Left ventricle myocardium superior (tissue), 1 donor: ENCODE results near the gene METTL21A. TPM values are rescaled to one million over a fixed set of nuclear protein-coding genes. Genes with fewer than 3 reads are reported as not detected.
"Not testable (repeated sequence)": the region's sequence is repeated elsewhere in the genome, so short reads cannot be mapped to it uniquely, and the experiment has no call there.

Experiments
- ATAC-seq: fragments of 200-7000 bp; cut with Tn5 transposase; one replicate; pipeline ENCODE4 v1.9.1; 2020; ENCODE audit warnings: mild to moderate bottlenecking, moderate library complexity
- DNase-seq: peaks from one replicate; pipeline ENCODE4 v3.0.0-alpha.2; 2020
- intact Hi-C: fragments of 100-400 bp; cut with micrococcal nuclease; formaldehyde crosslinking; loops from one replicate; pipeline ENCODE4 v1.11.0; 2022
- long read RNA-seq: library from polyadenylated mRNA; unstranded; transcript quantifications from one replicate; pipeline ENCODE4 v2.0.0, GENCODE V29; 2021
- total RNA-seq: library from RNA; stranded (reverse); fragmentation: NEBNext Ultra II Directional; extraction: Animal tissue kit (Norgen Biotek cat#: 25700); gene quantifications from one replicate; pipeline ENCODE4 v1.2.1, GENCODE V29; 2021
- donor health status: DM: no; HTN: yes; CAD: no; lungs with severe emphysema.

Gene METTL21A
- 21.9 TPM for total RNA-seq
- long read RNA-seq, full-length matches to known transcripts: 27 of 38 reads
- long read RNA-seq, partial matches to known transcripts: 7 of 38 reads
- long read RNA-seq, other reads (novel, unspliced or antisense): 4 of 38 reads

DNA sequence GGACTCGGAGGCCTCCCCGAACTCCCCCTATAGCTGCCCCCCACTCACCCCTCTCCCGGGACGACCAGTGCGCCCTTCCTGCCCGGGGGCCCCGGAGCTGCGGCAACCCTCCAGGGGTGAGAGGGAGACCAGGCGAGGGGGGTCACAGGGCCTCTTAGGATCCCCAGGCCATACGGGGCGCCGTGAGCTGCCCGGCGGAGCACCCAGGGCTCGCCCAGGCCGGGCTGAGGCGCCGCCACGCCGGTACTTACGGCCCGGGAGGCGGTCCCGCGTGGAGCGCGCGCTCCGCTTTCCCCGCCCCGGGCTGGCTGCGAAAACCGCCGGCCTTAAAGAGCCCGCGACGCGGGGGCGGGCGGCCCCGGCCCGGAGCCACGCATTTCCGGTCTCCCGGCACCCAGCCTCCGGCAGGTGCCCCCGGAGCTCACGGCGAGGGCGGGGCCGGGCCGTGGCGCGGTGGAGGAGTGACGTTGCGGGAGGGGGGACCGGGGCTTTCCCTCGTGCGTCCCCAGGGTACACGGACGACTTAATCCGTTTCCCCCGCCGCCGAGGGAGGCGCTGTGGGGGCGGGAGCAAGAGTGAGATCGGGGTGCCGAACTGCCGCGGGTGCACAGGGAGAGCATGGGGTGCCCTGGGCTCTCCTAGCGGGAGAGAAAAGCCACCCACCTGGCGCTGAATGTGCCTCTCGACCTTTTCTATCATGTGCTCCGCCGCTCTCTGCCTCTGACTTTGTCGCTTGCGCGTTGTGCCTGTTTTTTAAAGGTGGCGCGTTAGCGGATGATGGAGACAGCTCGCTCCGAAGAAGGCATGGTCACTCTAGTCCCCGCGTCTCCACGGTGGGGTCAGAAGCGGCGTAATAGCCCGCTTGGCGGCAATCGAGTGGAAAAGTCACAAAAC, at the start of gene METTL21A:
TSS of gene METTL21A (minus strand) at position 381 of the 894 bp plus-strand sequence. CDS start 1,019 bp downstream, outside the sequence.
- intact Hi-C loops: no loop called here

DNA sequence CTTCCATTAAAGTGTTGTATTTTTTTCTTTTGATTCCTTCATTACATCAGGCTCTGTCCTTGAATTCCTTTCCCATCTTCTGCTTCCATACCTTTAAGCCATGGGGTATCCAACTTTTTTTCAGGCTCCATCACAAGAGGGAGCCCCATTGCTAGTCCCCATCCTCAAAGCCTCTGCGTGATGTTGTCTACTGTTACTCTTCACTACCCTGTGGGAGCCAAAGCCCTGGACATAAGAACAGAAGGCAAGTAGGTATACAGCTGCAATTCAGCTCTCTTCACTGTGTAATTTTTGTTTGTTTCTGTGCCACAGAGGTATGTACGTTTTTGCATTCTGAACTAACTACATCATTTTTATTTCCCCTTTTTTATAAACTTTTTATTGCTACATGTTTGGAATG, 49.6 kb upstream of the METTL21A start:
- no peak for ATAC-seq
- intact Hi-C loops: no loop called here
- no peak for DNase-seq

More for the DNA sequence above, at the start of gene METTL21A:
- DNase-seq (peak; percentile 95), ATAC-seq (peak; percentile 94)

DNA sequence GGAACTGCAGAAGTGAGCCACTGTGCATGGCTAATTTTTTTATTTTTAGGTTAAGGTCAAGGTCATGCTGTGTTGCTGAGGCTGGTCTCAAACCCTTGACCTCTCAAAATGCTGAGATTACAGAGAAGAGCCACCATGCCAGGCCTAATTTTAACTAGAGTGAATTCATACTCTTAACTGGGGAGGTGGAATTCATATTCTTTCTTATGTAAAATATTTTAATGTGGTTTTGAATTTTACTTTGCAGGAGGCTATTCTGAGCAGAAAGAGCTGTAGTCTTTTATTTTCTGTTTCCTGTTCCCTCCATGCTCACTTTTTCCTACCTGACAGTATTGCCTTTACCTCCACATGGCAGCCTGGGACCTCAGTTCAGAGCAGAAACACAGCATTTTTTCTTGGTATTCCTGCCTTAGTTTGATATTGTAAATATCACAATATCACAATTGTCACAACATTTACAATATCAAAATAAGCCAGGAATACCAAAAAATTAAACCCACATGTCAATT, 49.1 kb upstream of the METTL21A start:
- ATAC-seq (no peak), DNase-seq (no peak)
- intact Hi-C loops: no loop called here

DNA sequence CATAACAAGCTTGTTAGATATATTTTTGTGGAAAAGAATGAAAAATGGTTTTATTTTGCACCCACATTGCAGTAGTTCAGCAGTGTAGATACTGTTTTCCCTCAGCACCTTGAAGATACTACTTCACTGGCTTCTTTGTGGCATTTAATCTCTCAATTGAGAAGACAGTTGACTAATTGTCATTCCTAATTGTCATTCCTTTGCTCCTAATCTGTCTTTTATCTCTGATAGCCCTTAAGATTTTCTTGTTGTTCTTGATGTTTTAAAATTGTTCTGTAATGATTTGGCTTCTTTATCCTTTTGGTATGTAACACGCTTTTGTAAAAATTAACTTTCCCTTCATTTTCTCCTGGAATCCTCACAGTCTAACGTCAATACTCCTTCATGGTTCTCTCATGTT, 48.2 kb upstream of the METTL21A start:
- ATAC-seq: no peak
- intact Hi-C loops: no loop called here
- no peak for DNase-seq

DNA sequence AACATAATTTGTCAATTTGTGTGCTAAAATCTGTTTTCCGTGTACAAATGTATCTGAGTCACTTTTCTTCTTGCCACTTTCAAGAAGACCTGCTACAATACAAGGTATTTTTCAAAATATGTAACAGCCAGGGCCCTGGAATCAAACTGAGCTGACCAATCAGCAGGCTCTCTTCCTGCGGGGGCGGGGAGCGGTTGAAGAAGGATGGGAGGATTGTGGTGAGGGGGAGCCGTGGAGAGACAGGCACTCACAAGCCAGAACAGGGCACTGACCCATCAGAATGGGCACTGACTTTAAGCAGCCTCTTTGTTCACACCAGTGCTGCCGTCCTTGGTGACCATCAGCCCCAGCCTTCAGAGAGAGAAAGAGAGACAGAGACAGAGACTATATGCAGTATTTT, 45.7 kb upstream of the METTL21A start:
- no peak for ATAC-seq
- no peak for DNase-seq
- intact Hi-C loops: no loop called here

DNA sequence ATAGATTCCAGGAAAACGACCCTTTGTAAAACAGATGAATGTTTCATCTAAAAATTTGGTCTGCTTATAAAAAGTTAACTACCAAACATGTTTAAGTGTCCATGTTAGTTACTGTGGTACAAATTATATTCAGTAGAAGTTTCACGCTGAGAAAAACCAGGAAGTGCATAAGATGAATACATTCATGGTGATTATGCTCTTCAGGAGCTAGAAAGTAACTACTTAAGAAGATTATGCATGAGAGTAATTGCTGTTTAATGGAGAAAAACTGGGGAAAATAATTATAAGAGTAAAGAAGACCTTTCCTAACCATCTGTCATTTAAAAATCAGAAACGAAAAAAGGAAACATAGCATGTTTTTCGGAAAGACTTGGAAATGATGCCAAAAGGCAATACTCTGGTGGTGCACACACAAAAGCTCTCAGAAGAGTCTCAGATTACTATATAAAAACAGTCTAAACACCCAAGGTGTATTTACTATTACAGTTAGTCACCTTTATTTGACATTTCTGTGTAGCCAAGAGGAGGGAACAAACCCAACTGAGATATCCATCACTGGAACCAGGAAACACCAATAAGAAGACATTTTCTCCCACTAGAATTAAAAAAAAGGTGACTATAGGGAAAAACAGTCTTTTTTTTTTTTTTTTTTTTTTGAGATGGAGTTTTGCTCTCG, 38.8 kb upstream of the METTL21A start:
- ATAC-seq (no peak), DNase-seq (no peak)
- intact Hi-C loops: no loop called here

DNA sequence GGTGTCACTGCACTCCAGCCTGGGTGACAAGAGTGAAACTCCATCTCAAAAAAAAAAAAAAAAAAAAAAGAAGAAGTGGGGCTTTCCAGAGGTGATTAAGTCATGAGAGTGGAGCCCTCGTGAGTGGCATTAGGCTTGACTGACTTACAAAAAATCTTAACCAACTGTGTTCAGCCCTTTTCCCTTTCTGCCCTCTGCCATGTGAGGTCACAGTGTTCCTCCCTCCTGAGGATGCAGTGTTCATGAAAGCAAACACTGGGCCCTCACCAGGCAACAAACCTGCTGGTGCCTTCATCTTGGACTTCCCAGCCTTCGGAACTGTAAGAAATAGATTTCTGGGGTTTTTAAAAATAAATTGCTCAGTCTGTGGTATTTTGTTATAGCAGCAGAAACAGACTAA, 37.0 kb upstream of the METTL21A start:
- intact Hi-C loops: no loop called here
- DNase-seq (no peak), ATAC-seq (no peak)

DNA sequence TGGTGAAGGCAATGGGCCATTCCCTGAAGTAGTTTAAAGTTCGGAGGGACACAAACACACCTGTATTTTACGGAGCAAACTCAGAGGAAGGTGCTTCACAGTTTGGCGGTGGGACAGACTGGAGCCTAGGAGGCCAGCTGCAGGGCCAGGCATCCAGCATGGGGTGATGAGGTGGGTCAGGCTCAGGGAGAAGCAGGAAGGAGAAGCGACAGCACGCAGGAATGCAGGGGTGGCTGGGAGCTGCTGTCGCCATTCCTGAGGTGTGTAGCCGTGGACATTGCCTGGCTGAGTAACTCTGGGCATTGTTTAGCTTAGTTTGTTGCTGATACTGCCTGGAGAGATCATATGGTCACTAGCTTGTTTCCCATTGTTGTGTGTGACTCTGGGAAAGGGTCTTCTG, 35.8 kb upstream of the METTL21A start:
- intact Hi-C loops: no loop called here
- DNase-seq (no peak), ATAC-seq (no peak)

DNA sequence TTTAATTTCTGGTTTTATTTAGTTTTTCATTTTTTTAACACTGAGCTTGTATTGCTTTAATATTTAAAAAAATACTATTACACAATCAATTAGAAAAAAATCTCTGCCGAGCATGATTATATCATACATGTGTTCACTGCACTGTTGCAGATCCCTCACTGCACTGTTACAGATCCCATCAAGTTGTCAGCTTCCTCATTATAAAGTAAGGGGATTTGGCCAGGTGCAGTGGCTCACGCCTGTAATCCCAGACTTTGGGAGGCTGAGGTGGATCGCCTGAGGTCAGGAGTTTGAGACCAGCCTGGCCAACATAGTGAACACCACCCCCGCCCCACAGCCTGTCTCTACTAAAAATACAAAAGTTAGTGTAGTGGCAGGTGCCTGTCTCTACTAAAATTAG, 33.0 kb upstream of the METTL21A start:
- intact Hi-C loops: no loop called here
- ATAC-seq: no peak

DNA sequence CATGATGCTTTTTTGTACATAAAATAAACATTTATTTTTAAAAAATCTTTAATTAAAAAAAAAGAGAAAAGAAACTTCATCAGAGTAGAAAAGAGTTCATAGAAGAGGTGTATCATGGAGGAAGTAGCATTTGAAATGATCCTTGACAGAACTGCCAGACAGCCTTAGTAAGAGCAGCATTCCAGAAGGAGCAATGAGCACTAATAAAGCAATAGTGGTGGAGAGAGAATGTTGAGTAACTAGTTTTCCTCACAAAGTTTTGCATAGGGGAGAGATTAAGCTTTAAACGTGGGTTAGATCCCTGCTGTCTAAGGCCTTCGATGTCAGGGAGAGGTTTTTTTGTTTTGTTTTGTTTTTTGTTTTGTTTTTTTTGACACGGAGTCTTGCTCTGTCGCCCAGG, 29.8 kb upstream of the METTL21A start:
- DNase-seq (no peak), ATAC-seq (no peak)
- intact Hi-C loops: no loop called here

More for the DNA sequence above, 33.0 kb upstream of the METTL21A start:
- DNase-seq: no peak

DNA sequence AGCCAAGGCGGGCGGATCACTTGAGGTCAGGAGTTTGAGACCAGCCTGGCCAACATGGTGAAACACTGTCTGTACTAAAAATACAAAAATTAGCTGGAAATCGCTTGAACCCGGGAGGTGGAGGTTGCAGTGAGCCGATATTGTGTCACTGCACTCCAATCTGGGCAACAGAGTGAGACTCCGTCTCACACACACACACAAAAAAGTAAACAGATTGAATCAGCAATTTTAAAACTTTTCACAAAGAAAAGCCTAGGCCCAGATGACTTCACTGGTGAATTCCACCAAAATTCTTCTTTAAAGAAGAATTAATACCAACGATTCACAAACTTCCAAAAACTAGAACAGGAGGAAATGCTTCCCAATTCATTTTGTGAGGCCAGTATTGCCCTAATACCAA, 21.4 kb upstream of the METTL21A start:
- intact Hi-C loops: loop anchor here (10.0 kb wide), 1 partner anchor 1262 kb away; no protein-coding TSS in a partner anchor
- not testable (repeated sequence) for ATAC-seq, DNase-seq

DNA sequence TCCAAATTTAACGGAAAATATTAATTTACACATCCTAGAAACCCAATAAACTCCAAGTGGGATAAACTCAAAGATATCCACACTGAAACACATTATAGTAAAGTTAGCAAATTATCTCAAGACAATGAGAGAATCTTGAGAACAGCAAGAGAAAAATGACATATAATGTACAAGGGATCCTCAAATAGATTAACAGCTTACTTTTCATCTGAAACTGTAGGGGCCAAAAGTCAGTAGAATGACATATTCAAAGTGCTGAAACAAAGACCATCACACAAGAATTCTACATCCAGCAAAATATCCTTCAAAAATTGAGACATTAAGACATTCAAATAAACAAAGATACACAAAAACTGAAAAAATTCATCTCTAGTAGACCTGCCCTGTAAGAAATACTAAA, 18.7 kb upstream of the METTL21A start:
- intact Hi-C loops: loop anchor here (10.0 kb wide), 1 partner anchor 1259 kb away; no protein-coding TSS in a partner anchor
- ATAC-seq (no peak), DNase-seq (no peak)

DNA sequence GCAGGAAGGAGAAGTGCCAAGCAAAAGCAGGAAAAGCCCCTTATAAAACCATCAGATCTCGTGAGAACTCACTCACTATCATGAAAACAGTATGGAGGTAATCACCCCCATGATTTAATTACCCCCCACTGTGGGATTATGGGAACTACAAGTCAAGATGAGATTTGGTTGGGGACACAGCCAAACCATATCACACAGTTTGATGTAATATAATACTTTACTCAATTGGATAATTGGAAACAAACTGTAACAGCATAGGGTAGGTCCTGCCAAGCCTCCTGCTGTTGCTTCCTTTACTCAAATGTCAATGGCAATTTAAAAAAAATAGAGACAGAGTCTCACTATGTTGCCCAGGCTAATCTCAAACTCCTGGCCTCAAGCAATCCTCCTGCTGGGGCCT, 15.5 kb upstream of the METTL21A start:
- intact Hi-C loops: loop anchor here (10.0 kb wide), 1 partner anchor 1256 kb away; no protein-coding TSS in a partner anchor
- DNase-seq (no peak), ATAC-seq (no peak)

DNA sequence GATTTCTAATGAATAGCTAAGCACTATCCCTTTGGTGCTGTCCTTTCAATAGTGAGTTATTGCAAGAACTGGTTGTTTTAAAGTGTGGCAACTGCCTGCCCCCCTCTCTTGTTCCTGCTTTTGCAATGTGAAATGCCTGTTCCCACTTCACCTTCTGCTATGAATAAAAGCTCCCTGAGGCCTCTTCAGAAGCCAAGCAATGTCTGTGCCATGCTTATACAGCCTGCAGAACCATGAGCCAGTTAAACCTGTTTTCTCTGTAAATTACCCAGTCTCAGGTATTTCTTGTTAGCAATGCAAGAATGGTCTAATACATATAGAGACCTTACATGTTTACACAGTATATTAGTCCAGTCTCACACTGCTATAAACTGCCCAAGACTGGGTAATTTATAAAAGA, 15.0 kb upstream of the METTL21A start:
- ATAC-seq: no peak
- intact Hi-C loops: loop anchor here (10.0 kb wide), 1 partner anchor 1255 kb away; no protein-coding TSS in a partner anchor
- DNase-seq: no peak

DNA sequence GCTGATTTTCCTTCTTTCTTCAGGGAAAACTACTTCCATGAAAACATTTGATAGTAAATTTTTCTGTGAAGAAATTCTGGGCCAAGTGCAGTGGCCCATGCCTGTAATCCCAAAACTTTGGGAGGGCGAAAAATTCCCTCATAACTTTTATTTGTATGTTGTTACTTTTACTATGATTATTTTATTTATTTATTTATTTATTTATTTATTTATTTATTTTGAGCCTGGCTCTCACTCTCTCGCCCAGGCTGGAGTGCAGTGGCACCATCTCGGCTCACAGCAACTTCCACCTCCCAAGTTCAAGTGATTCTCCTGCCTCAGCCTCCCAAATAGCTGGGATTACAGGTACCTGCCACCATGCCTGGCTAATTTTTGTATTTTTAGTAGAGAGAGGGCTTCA, 14.1 kb upstream of the METTL21A start:
- ATAC-seq, intact Hi-C loops: not testable (repeated sequence)

DNA sequence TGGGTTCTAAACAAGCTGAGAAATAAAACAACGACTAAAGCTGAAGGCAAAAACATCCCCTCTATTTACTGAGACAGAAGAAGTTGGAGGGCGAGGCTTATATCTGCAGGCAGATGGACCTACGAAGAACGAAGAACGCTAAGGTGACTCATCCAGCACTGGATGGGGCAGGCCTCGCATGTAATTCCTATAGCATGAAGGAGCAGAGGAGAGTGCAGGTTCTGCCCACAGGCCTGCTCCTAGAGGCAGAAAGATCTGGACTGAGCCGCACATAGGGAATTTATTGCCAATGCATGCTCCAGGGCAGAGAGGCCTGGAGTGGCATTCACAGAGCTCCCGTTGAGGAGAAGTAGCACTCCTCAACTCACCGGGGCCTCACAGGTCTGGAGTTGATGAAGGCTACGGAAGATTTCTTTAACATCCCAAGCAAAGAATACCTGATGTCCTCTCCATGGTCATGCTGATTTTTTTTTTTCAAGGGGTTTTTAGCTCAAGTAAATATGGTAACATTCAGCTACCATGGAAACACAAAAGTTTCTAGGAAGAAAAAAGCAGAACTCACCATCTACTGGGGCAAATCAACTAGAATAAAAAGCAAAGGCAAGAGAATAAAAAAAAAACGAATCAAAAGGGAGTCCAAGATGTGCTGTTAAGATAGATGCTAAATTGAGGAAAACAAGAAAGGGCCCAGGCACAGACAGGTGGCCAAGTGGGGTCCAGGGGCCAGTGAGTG, 10.4 kb upstream of the METTL21A start:
- ATAC-seq (no peak), DNase-seq (no peak)
- intact Hi-C loops: no loop called here

More for the DNA sequence above, 14.1 kb upstream of the METTL21A start:
- not testable (repeated sequence) for DNase-seq

DNA sequence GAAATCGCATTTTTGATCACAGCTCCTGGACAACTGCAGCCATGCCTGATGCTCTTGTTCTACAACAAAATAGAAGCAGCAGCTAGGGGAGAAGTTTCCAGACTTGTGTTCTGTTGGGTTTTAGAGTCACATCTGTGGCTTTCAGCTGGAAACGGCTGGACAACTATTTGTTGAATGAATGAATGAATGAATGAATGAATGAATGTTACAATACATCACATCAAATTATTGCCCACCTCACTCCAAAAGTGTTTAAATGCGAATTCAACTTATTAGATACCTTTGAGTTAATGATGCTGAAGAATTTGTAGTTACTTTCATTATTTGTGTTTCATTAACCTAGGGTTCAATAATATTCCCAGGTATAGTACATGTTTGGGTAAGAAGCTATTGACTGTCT, 8.5 kb upstream of the METTL21A start:
- DNase-seq (no peak), ATAC-seq (no peak)
- intact Hi-C loops: no loop called here

DNA sequence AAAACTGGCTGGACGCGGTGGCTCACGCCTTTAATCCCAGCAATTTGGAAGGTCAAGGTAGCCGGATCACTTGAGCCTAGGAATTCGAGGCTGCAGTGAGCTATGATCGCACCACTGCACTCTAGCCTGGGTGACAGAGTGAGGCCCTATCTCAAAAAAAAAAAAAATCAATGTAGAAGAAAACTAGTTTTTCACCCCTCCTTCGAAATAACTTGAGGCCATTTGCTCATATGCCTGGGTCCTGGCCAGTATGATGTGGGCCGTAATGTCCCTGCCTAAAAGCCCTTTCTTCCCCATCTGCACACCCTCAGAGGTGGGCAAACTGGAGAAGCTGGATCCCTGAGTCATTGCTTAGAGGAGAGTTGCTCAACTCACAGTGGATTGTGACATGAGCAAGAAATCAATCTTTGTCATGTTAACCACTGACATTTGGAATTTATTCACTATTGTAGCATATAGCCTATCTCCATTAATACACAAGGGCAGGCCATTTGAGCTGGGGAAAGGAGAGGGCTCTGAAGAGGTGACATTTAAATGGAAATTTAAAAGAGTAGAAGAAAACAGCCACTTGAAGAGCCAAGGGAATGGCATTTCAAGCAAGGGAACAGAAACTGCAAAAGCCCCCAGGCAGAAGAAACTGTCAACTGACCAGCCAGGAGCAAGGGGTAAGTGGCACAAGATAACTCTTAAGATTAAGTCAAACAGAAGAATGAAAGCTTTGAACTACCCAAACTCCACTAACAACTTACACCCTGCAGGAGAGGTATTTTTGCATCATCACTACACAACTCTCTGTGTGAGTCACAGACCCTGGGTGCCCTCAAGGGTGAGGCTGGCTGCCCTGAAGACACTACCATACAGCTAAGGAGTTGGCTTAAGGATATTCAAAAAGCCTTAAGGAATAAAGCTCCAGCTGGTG, 7.6 kb upstream of the METTL21A start:
- intact Hi-C loops: no loop called here
- no peak for DNase-seq
- no peak for ATAC-seq
